LNCaP clone FGC (cell line): ENCODE data around the gene KRTAP10-6.

Source experiments
- DNase-seq: peaks from one replicate; pipeline ENCODE4 v3.0.0-alpha.2; 2011; ENCODE audit warnings: low read depth
- H3K4me3 ChIP-seq: 2 replicates; pipeline ENCODE4 v1.5.1; 2011; ENCODE audit warnings: mild to moderate bottlenecking, low read depth, low read length, control low read depth
- TF ChIP-seq, protein P1 (sequence below): IDR thresholded peaks from 2 replicates; pipeline ENCODE4 v1.5.1; 2012; ENCODE audit warnings: mild to moderate bottlenecking; ENCODE audit not compliant: control insufficient read depth, insufficient read depth; ENCODE audit errors: extremely low read depth

Gene KRTAP10-6

DNA sequence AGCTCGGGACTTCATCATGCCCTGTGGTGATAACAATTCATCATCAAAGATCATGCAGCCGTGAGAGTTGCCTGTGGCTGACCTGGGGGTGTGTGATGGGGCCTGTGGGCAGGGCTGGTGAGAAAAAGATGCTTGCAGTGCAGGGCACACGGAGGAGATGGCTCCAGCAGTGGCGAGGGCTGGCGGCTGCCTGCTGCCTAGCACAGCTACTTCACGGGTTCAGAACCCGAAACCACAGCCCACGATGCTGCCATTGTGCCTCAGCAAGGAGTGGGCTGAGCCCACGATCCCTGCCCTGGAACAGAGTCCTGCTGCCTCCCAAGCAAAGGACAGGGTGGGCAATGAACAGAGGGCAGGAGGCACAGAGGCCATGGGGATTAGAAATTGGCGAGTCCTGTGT lies 34.0 kb upstream of the KRTAP10-6 start:
- TF ChIP-seq, protein P1, sequence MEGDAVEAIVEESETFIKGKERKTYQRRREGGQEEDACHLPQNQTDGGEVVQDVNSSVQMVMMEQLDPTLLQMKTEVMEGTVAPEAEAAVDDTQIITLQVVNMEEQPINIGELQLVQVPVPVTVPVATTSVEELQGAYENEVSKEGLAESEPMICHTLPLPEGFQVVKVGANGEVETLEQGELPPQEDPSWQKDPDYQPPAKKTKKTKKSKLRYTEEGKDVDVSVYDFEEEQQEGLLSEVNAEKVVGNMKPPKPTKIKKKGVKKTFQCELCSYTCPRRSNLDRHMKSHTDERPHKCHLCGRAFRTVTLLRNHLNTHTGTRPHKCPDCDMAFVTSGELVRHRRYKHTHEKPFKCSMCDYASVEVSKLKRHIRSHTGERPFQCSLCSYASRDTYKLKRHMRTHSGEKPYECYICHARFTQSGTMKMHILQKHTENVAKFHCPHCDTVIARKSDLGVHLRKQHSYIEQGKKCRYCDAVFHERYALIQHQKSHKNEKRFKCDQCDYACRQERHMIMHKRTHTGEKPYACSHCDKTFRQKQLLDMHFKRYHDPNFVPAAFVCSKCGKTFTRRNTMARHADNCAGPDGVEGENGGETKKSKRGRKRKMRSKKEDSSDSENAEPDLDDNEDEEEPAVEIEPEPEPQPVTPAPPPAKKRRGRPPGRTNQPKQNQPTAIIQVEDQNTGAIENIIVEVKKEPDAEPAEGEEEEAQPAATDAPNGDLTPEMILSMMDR = no peak
- no peak overlapping the region for H3K4me3 ChIP-seq
- no peak for DNase-seq

DNA sequence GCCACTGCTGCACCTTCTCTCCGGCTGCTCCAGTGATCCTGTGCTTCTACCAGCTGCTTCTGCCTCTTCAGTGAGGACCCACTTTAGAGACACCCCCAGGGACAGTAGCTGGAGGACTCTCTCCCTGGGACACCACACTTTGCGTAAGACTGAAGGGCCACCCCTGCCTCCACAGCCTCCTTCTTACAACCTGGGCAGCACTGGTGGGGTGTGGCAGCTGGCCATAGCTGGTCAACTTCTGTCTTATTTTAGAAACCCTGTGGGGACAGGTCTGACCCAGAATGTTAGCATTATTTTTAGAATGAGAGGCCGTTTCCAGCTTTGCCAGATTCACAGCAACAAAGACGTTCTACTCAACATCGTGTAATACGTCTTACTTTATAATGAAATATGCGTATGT lies 33.5 kb upstream of the KRTAP10-6 start:
- TF ChIP-seq, protein P1 = no peak
- no peak for DNase-seq
- H3K4me3 ChIP-seq = no peak overlapping the region

DNA sequence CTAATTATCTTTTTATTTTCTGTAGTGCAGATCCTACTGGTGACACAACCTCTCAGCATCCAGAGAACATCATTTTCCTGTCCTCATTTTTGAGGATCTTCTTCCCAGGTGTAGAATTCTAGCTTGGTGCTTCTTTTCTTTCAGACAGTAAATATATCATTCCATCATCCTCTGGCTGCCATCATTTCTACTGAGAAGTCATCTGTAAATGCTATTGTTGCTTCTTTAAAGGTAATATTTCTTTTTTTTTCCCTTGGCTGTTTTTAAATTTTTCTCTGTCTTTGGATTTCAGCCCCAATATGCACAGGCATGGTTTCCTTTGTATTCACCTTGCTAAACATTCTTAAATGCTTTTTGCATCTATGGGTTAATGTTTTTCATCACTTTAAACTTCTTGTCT lies 31.3 kb upstream of the KRTAP10-6 start:
- H3K4me3 ChIP-seq = no peak overlapping the region
- DNase-seq = no peak
- TF ChIP-seq, protein P1 = no peak

DNA sequence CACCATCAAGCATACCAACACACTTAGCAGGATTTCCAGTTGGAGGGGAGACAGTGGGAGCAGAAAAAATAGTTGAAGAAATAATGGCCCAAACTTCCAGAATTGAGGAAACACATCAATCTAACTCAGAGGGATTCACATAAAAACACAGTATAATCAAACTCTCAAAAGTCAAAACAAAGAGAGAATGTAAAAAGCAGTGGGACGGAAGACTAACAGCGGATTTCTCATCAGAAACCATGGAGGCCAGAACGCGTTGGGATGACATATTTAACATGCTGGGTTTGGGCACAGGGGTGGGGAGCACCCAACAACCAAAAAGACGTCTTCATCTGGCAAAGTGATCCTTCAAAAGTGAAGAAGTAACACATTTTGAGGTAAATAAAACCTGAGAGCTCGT lies 27.6 kb upstream of the KRTAP10-6 start:
- TF ChIP-seq, protein P1 = no peak
- H3K4me3 ChIP-seq = no peak overlapping the region
- DNase-seq = no peak

DNA sequence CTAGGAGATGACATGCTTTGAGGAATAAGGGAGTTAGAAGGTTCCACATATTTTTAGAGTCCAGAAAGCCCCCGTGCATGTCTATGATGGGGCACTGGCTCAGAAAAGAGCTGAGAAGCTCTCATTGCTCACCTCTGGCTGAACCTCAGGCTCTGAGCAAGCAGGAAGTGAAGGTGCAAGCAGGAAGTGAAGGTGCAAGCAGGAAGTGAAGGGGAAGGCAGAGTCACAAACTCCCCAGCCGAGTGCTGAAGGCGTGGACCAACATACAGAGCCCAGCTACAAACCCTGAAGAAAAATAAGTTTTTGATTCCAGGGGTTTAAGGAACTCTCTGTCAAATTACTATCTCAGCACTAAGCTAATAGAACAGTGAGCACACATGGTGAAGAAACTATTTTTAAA lies 26.6 kb upstream of the KRTAP10-6 start:
- TF ChIP-seq, protein P1 = no peak
- no peak for DNase-seq

DNA sequence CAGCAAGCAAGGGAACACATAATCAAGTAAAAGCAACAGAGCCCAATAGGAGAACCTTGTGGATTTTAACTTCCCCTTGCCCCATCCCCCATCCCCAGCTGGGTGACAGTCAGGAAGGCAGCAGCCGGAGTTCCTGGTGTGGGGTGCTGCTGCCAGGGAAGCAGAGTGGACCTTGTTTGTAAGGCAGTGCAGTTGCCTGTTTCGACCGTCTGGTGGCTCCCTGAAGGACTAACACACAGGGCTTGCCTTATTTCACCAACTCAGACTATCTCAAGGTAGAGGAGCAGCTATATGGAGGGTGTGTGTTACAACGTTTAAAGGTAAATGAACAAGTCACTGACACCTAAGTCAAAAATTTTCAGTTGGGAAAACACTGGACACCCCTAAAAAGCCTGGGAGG lies 26.2 kb upstream of the KRTAP10-6 start:
- DNase-seq = peak; percentile 33
- TF ChIP-seq, protein P1 = peak; percentile 62
- H3K4me3 ChIP-seq = no peak overlapping the region

More for the DNA sequence above, 26.6 kb upstream of the KRTAP10-6 start:
- H3K4me3 ChIP-seq = no peak overlapping the region

DNA sequence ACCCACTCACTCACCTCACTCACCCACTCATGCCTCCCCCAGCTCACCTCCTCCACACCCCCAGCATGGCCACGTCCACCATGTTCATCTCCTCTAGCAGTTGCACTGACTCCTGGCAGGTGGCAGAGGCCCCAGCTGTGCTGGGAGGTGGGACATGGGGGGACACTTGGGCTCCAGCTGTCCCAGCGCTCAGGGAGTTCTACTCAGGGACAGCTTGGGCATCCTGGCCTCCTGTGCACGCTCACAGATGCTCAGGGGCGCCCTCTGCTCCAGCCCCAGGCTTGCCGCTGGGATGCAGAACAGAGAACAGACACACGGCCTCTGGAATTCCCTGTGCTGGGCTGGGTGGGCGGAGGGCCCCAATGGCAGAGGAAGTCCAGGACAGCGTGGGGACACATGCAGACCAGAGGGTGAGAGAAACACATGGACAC lies 24.8 kb upstream of the KRTAP10-6 start:
- no peak overlapping the region for H3K4me3 ChIP-seq
- DNase-seq = no peak
- TF ChIP-seq, protein P1 = no peak
